GM18517 (cell line): Measurements from ENCODE around the gene UGT2A3.
"Not testable (repeated sequence)": the region's sequence is repeated elsewhere in the genome, so short reads cannot be mapped to it uniquely, and the experiment has no call there.

Source experiments
- ATAC-seq: cut with Tn5 transposase; IDR thresholded peaks from one replicate; pipeline ENCODE4 v1.9.1; 2021; ENCODE audit warnings: mild to moderate bottlenecking, moderate library complexity; ENCODE audit not compliant: unreplicated experiment

The UGT2A3 gene

GRCh38 chr4:68951078-68951805 lies at the start of gene UGT2A3:
Gene UGT2A3, minus strand, starts transcription at chr4:68951804. Its CDS starts 44 bp downstream, at chr4:68951760.
- ATAC-seq, result no peak

GRCh38 chr4:68997040-68997439 lies 45.4 kb upstream of the UGT2A3 start:
- ATAC-seq, result no peak

GRCh38 chr4:68995292-68995691 lies 43.7 kb upstream of the UGT2A3 start:
- ATAC-seq, result peak; percentile 77

- ATAC-seq, result peak; percentile 83
Measured at GRCh38 chr4:68987007-68987406, 35.4 kb upstream of the UGT2A3 start.

- ATAC-seq, result no peak
Measured at GRCh38 chr4:68985442-68985841, 33.8 kb upstream of the UGT2A3 start.

- ATAC-seq, result no peak
Measured at GRCh38 chr4:68984947-68985346, 33.3 kb upstream of the UGT2A3 start.

GRCh38 chr4:68963374-68963773 lies 11.8 kb upstream of the UGT2A3 start:
- ATAC-seq, result no peak

- no peak for ATAC-seq
Measured at GRCh38 chr4:68962868-68963267, 11.3 kb upstream of the UGT2A3 start.

GRCh38 chr4:68960294-68961163 lies 8.9 kb upstream of the UGT2A3 start:
- no peak for ATAC-seq

GRCh38 chr4:68959085-68959484 lies 7.5 kb upstream of the UGT2A3 start:
- not testable (repeated sequence) for ATAC-seq

- no peak for ATAC-seq
Measured at GRCh38 chr4:68954126-68954525, 2.5 kb upstream of the UGT2A3 start.

GRCh38 chr4:68953056-68953596 lies 1.5 kb upstream of the UGT2A3 start:
- ATAC-seq, result no peak

- ATAC-seq, result no peak
Measured at GRCh38 chr4:68951806-68952585, 392 bp upstream of the UGT2A3 start.

GRCh38 chr4:68950033-68950432 lies 1.6 kb downstream of the UGT2A3 start:
- no peak for ATAC-seq

- no peak for ATAC-seq
Measured at GRCh38 chr4:68948985-68949384, 2.6 kb downstream of the UGT2A3 start.

- ATAC-seq, result no peak
Measured at GRCh38 chr4:68948044-68948743, 3.4 kb downstream of the UGT2A3 start.

- no peak for ATAC-seq
Measured at GRCh38 chr4:68929076-68929737, 22.4 kb downstream of the UGT2A3 start.

- ATAC-seq, result no peak
Measured at GRCh38 chr4:68927165-68927564, 24.4 kb downstream of the UGT2A3 start.

- not testable (repeated sequence) for ATAC-seq
Measured at GRCh38 chr4:68922202-68922601, 29.4 kb downstream of the UGT2A3 start.

- ATAC-seq, result no peak
Measured at GRCh38 chr4:68921051-68921450, 30.6 kb downstream of the UGT2A3 start.
